ENCODE results near the gene CPA2.

- TF ChIP-seq ZNF274 (IDR thresholded peaks at IDR 0.05; ENCODE audit: low read depth, low read length) = no peak
- TF ChIP-seq YY1 (IDR thresholded peaks at IDR 0.05; ENCODE audit: insufficient read depth, insufficient read length) = no peak
These were observed 67.6 kb downstream of the CPA2 start for GRCh38 chr7:130334274-130334673.
